HepG2 (cell line): Measurements from ENCODE around the gene CEACAM18. TPM values are rescaled to one million over a fixed set of nuclear protein-coding genes. Genes with fewer than 3 reads are reported as not detected.

Experiments
- ATAC-seq: fragments of 200-7000 bp; cut with Tn5 transposase; 3 replicates; pipeline ENCODE4 v1.9.1; 2020; ENCODE audit warnings: mild to moderate bottlenecking, moderate library complexity
- BruUV-seq: library from RNA; stranded (reverse); fragments of 400-500 nt; replicated peaks from 2 replicates; lab custom pipeline; 2021; lab: Mats Ljungman, UMichigan
- CTCF ChIA-PET: fragments of 300-600 bp; formaldehyde crosslinking; extraction: SDS; loops from one replicate; lab custom pipeline; 2021; ENCODE audit warnings: low total read pairs, inconsistent platforms, low intra/inter-chr PET ratio; lab: Yijun Ruan, JAX
- POLR2A ChIA-PET: fragments of 350-600 bp; sonication (Branson Sonifier 250); formaldehyde crosslinking; loops from one replicate; lab custom pipeline; 2020; ENCODE audit warnings: antibody characterized with exemption, inconsistent platforms; lab: Yijun Ruan, JAX
- DNase-seq: peaks from one replicate; pipeline ENCODE4 v3.0.0-alpha.2; 2015; ENCODE audit warnings: low spot score
- FAIRE-seq: peaks from 3 replicates; lab custom pipeline; 2011; peaks lifted over from hg19 to GRCh38; lab: Jason Lieb, UNC
- H2AFZ ChIP-seq: one replicate; pipeline ENCODE4 v1.6.1; 2011; ENCODE audit warnings: low read length, inconsistent platforms
- H3K27ac ChIP-seq: fragments of 300-600 bp; 3 replicates; pipeline ENCODE4 v1.8.0; 2011; ENCODE audit warnings: mixed run types, mild to moderate bottlenecking, mixed read lengths, low read length, inconsistent platforms; ENCODE audit not compliant: insufficient read depth; ENCODE audit errors: extremely low read length
- H3K27me3 ChIP-seq, 2 experiments: fragments of 200-600 bp in 1 of 2; 2 replicates in 1 of 2; 3 replicates in 1 of 2; pipeline versions ENCODE4 v1.6.0 to v1.8.0; 2011; ENCODE audit warnings: low read length in 2 of 2, mild to moderate bottlenecking in 2 of 2, moderate library complexity in 2 of 2, inconsistent platforms in 1 of 2; ENCODE audit not compliant: insufficient read depth in 2 of 2, control insufficient read depth in 1 of 2
- H3K36me3 ChIP-seq, 2 experiments: fragments of 200-600 bp in 1 of 2; replicated peaks in 1 of 2; 2 replicates in 1 of 2; 3 replicates in 1 of 2; pipeline versions ENCODE4 v1.5.1 to v1.8.0; 2011; ENCODE audit warnings: low read length in 2 of 2, inconsistent platforms in 1 of 2; ENCODE audit not compliant: insufficient read depth in 2 of 2, control insufficient read depth in 1 of 2
- H3K4me1 ChIP-seq: 2 replicates; pipeline ENCODE4 v1.5.1; 2012; ENCODE audit warnings: low read length, inconsistent platforms; ENCODE audit not compliant: insufficient read depth
- H3K4me2 ChIP-seq: 2 replicates; pipeline ENCODE4 v1.6.0; 2011; ENCODE audit warnings: low read depth, low read length, inconsistent platforms
- H3K4me3 ChIP-seq, 3 experiments: fragments of 200-600 bp in 1 of 3; sonication (generic), shearing (Covaris generic) in 1 of 3; replicated peaks in 1 of 3; 2 replicates each; pipeline ENCODE4 v1.5.1; 2011 to 2016; ENCODE audit warnings: low read length in 3 of 3, inconsistent platforms in 2 of 3, low read depth in 2 of 3, mild to moderate bottlenecking in 2 of 3, control low read depth in 1 of 3, mixed read lengths in 1 of 3; ENCODE audit not compliant: insufficient read depth in 1 of 3
- H3K79me2 ChIP-seq: one replicate; pipeline ENCODE4 v1.6.1; 2011; ENCODE audit warnings: low read length, inconsistent platforms; ENCODE audit not compliant: insufficient read depth
- H3K9ac ChIP-seq: 2 replicates; pipeline ENCODE4 v1.6.0; 2011; ENCODE audit warnings: mild to moderate bottlenecking, low read depth, low read length, inconsistent platforms; ENCODE audit not compliant: insufficient read depth
- H3K9me3 ChIP-seq: 2 replicates; pipeline ENCODE4 v1.5.1; 2012; ENCODE audit warnings: mild to moderate bottlenecking, low read length
- H4K20me1 ChIP-seq: 2 replicates; pipeline ENCODE4 v1.6.0; 2011; ENCODE audit warnings: inconsistent platforms, mild to moderate bottlenecking, low read length, moderate library complexity; ENCODE audit not compliant: insufficient read depth
- ATF7 ChIP-seq, 2 experiments: fragments of 450-650 bp in 1 of 2; sonication (generic) in 1 of 2; formaldehyde crosslinking in 1 of 2; IDR thresholded peaks; 2 replicates each; pipeline versions ENCODE4 v1.4.0 to v1.6.1; 2016 to 2020; ENCODE audit warnings: antibody characterized with exemption in 1 of 2, mild to moderate bottlenecking in 1 of 2, missing genetic modification reagents in 1 of 2
- BORCS8-MEF2B ChIP-seq: sonication (generic); formaldehyde crosslinking; IDR thresholded peaks from 2 replicates; pipeline ENCODE4 v1.8.0; 2022; ENCODE audit warnings: mild to moderate bottlenecking, missing genetic modification reagents
- CREB1 ChIP-seq, 2 experiments: fragments of 450-650 bp in 1 of 2; IDR thresholded peaks; 2 replicates each; pipeline ENCODE4 v1.6.1; 2016 to 2017; ENCODE audit warnings: control low read depth in 1 of 2, mild to moderate bottlenecking in 1 of 2, missing compliant biosample characterization in 1 of 2, missing genetic modification characterization in 1 of 2
- GMEB1 ChIP-seq: sonication (generic); formaldehyde crosslinking; IDR thresholded peaks from 2 replicates; pipeline ENCODE4 v1.5.1; 2020; ENCODE audit warnings: missing genetic modification reagents, mild to moderate bottlenecking, borderline replicate concordance
- IKZF4 ChIP-seq: sonication (generic); formaldehyde crosslinking; IDR thresholded peaks from 2 replicates; pipeline ENCODE4 v1.5.1; 2020; ENCODE audit warnings: borderline replicate concordance, mild to moderate bottlenecking, low read depth, missing genetic modification reagents; ENCODE audit errors: not compliant biosample characterization
- IRF2 ChIP-seq: IDR thresholded peaks from 2 replicates; pipeline ENCODE4 v1.6.1; 2018; ENCODE audit warnings: missing genetic modification reagents, missing compliant biosample characterization
- KAT7 ChIP-seq: IDR thresholded peaks from 2 replicates; pipeline ENCODE4 v1.6.1; 2018; ENCODE audit warnings: borderline replicate concordance, missing compliant biosample characterization
- KLF11 ChIP-seq: IDR thresholded peaks from 2 replicates; pipeline ENCODE4 v1.6.1; 2016; ENCODE audit warnings: missing compliant biosample characterization
- NCOA2 ChIP-seq: sonication (generic); formaldehyde crosslinking; IDR thresholded peaks from 2 replicates; pipeline ENCODE4 v1.8.0; 2022; ENCODE audit warnings: inconsistent platforms
- PRDM4 ChIP-seq: sonication (generic); formaldehyde crosslinking; IDR thresholded peaks from 2 replicates; pipeline ENCODE4 v1.9.0; 2021; ENCODE audit warnings: missing genetic modification reagents, borderline replicate concordance
- RBM39 ChIP-seq: fragments of 200-400 bp; formaldehyde crosslinking; IDR thresholded peaks from one replicate; pipeline ENCODE4 v1.6.1; 2018; ENCODE audit warnings: antibody characterized with exemption, mild to moderate bottlenecking, low read depth, low read length; ENCODE audit not compliant: poor library complexity, severe bottlenecking
- TCF7L2 ChIP-seq: IDR thresholded peaks from 2 replicates; pipeline ENCODE4 v1.6.1; 2011; ENCODE audit warnings: mild to moderate bottlenecking, low read depth, low read length, moderate library complexity
- THRA ChIP-seq: sonication (generic); formaldehyde crosslinking; IDR thresholded peaks from 2 replicates; pipeline ENCODE4 v1.4.0; 2020; ENCODE audit warnings: missing genetic modification reagents, borderline replicate concordance
- WGBS: methylation state at CpG from one replicate; pipeline ENCODE4 v1.1.6; 2017; ENCODE audit warnings: low lambda C conversion rate; 5-methylcytosine and 5-hydroxymethylcytosine counted together
- in situ Hi-C: cut with HindIII; loops from 2 replicates; pipeline ENCODE4 v1.10.0; 2017; ENCODE audit warnings: low pct_unique_long_range_greater_than_20kb; ENCODE audit not compliant: extremely low pct_ligation_motif_present
- intact Hi-C: fragments of 100-400 bp; cut with micrococcal nuclease; formaldehyde crosslinking; loops from one replicate; pipeline ENCODE4 v1.10.0; 2022; ENCODE audit not compliant: unreplicated experiment
- polyA plus RNA-seq, 8 experiments: library from polyadenylated mRNA; depleted of rRNA in 3 of 8; stranded (reverse) in 7 of 8; unstranded in 1 of 8; fragments of >200 nt; fragmentation: Illumina TruSeq in 4 of 8; extraction: Trizol in 4 of 8; gene quantifications; 2 replicates each; pipeline versions ENCODE4 v1.2.1 to v1.2.3, GENCODE V29; 2011 to 2016; ENCODE audit warnings: low read depth in 4 of 8, missing spikeins in 1 of 8, mixed read lengths in 1 of 8; ENCODE audit not compliant: insufficient read depth in 1 of 8
- total RNA-seq, 5 experiments: library from RNA; depleted of rRNA; stranded (reverse); fragments of >200 nt; fragmentation: Illumina TruSeq; extraction: Trizol; gene quantifications; 2 replicates each; pipeline ENCODE4 v1.2.3, GENCODE V29; 2016; ENCODE audit warnings: low read depth in 1 of 5

The CEACAM18 gene
- total and polyA plus RNA-seq, 2 of the 13 experiments (the other 11 are each of a cell fraction or from before 2014, with no cell fraction given), result not detected

- peak; percentile 23; the same call in 1 of the 2 replicates for TF ChIP-seq THRA (CRISPR knock-in tag)
- no peak for TF ChIP-seq RBM39
- TF ChIP-seq KLF11, result 0 out of 2 replicates have a peak, but pooled peaks have one; percentile 50
- no peak for TF ChIP-seq GMEB1 (CRISPR knock-in tag)
- TF ChIP-seq BORCS8-MEF2B (CRISPR knock-in tag), result peak; percentile 44; the same call in 1 of the 2 replicates
- TF ChIP-seq IRF2, result peak; percentile 46; the same call in 1 of the 2 replicates
- TF ChIP-seq IKZF4 (CRISPR knock-in tag), result peak; percentile 46
- TF ChIP-seq NCOA2 (CRISPR knock-in tag), result 0 out of 2 replicates have a peak, but pooled peaks have one; percentile 28
Observed at GRCh38 chr19:51480590-51480989, 2.3 kb downstream of the CEACAM18 start (continued).

- WGBS, result 4% methylated on average over 3 of the region's 5 CpGs
- in situ Hi-C loops (no loop called here), intact Hi-C loops (no loop called here)
- H3K36me3 ChIP-seq, result no peaks in the 10 kb centered on the region
- H3K9me3 ChIP-seq, result no peaks in the 10 kb centered on the region
- FAIRE-seq, result no peak
- POLR2A ChIA-PET, result no interaction called here
- no peaks in the 10 kb centered on the region for H3K27me3 ChIP-seq
- H4K20me1 ChIP-seq, result no peaks in the 10 kb centered on the region
- no TSS peak for BruUV-seq
- no peak overlapping the region for H3K4me3 ChIP-seq
- no peak overlapping the region for H3K9ac ChIP-seq
- no peak overlapping the region for H3K27ac ChIP-seq
- ATAC-seq, result no peak
- H3K79me2 ChIP-seq, result no peaks in the 10 kb centered on the region
- CTCF ChIA-PET, result no interaction called here
- no peaks in the 10 kb centered on the region for H3K4me1 ChIP-seq
- no peak for DNase-seq
- TF ChIP-seq CREB1 (IDR thresholded peaks at IDR 0.05), result peak; percentile 95
- no peak for TF ChIP-seq CREB1 (CRISPR knock-in tag; IDR thresholded peaks at IDR 0.05)
- no peak for TF ChIP-seq PRDM4 (CRISPR knock-in tag)
- no peak for TF ChIP-seq KAT7 (CRISPR knock-in tag)
- TF ChIP-seq ATF7 (IDR thresholded peaks at IDR 0.05), result peak; percentile 11; the same call in 1 of the 2 replicates
- no peak for TF ChIP-seq ATF7 (CRISPR knock-in tag; IDR thresholded peaks at IDR 0.05)
- no peak for TF ChIP-seq TCF7L2
- TF ChIP-seq, all 625 proteins: peak for 2
- Histone ChIP-seq H2AFZ (no peak overlapping the region), H3K4me2 (no peak overlapping the region)
Observed at GRCh38 chr19:51485960-51486660, 7.8 kb downstream of the CEACAM18 start.
